ENCODE results near the gene SETBP1. TPM values are rescaled to one million over a fixed set of nuclear protein-coding genes. Genes with fewer than 3 reads are reported as not detected.

Gene SETBP1
- total and polyA plus RNA-seq, 2 of the 4 experiments (the other 2 are of a cell fraction) = 0.19 to 0.36 TPM

DNA sequence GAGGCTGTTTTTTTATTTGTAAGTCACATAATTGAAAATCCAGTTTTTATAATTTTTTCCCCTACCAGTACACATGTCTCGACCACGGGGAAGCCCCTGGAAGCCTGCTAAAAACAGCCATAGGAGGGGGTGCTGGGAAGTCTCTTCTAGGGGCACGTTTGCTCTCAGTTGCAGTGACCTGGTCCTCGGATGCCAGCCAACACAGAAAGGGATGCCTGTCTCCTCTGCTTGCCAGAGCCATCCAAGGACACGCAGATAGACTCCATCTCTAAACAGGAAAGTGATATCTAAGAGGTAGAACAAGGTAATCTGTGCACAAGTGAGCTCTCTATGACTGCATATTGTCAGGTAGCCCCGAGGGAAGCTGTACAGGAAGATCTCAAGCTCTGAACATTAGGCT, 255.8 kb downstream of the SETBP1 start:
- Histone ChIP-seq H3K27me3 (ENCODE audit: control insufficient read depth, insufficient read depth, low read length) (peaks cover 3% of the 10 kb centered on the region; the same call in 1 of the 2 replicates), H3K9ac (ENCODE audit: low read depth, low read length) (no peak overlapping the region), H2AK9ac (replicated peaks; ENCODE audit: low read depth, low read length, poor library complexity) (no peak overlapping the region), H2AK5ac (ENCODE audit: low read depth, low read length) (no peak overlapping the region), H3K4me2 (ENCODE audit: low read depth, low read length) (no peak overlapping the region), H4K5ac (ENCODE audit: low read depth, low read length) (no peak overlapping the region), H2BK20ac (ENCODE audit: low read depth, low read length) (no peak overlapping the region), H2BK120ac (ENCODE audit: low read depth, low read length) (no peak overlapping the region), H3K9me3 (ENCODE audit: control insufficient read depth, insufficient read depth, low read length) (no peaks in the 10 kb centered on the region), H3K9me1 (ENCODE audit: insufficient read depth, low read length) (no peaks in the 10 kb centered on the region), H3K79me1 (ENCODE audit: low read depth in 1 of 2, low read length in 2 of 2) (no peaks in the 10 kb centered on the region), H4K91ac (ENCODE audit: insufficient read depth, low read depth, low read length) (no peak overlapping the region), H3K4ac (ENCODE audit: low read depth, low read length) (no peak overlapping the region), H2AFZ (replicated peaks; ENCODE audit: low read length, poor library complexity) (no peak overlapping the region), H3K4me3 (ENCODE audit: insufficient read depth, low read depth, low read length) (no peak overlapping the region), H4K8ac (ENCODE audit: low read depth in 2 of 2, low read length in 2 of 2) (no peak overlapping the region), H3K56ac (ENCODE audit: extremely low read depth, insufficient read depth, low read length) (no peak overlapping the region), H3K27ac (ENCODE audit: insufficient read depth, low read length) (no peak overlapping the region), H2BK5ac (ENCODE audit: low read depth, low read length, poor library complexity, severe bottlenecking) (no peak overlapping the region), H3K23ac (ENCODE audit: low read depth, low read length) (no peak overlapping the region), H3K36me3 (ENCODE audit: control insufficient read depth, insufficient read depth, low read length) (no peaks in the 10 kb centered on the region), H2BK15ac (ENCODE audit: low read depth, low read length) (no peak overlapping the region), H4K20me1 (ENCODE audit: insufficient read depth, low read length) (no peaks in the 10 kb centered on the region), H3K18ac (ENCODE audit: low read depth, low read length) (no peak overlapping the region), H3K14ac (replicated peaks; ENCODE audit: low read depth, low read length) (no peak overlapping the region), H3K4me1 (ENCODE audit: control insufficient read depth, insufficient read depth, low read length) (no peaks in the 10 kb centered on the region)
- 83% methylated on average over 1 of the region's 6 CpGs; no CpG with 5 or more reads in 1 of the 2 experiments for WGBS, 2 experiments (ENCODE audit: extremely low coverage in 2 of 2, insufficient read length in 1 of 2)
- BruUV-seq (replicated peaks) = no TSS peak
- TF ChIP-seq POLR2A (IDR thresholded peaks at IDR 0.05; ENCODE audit: low read depth, low read length) (no peak), CEBPB (IDR thresholded peaks at IDR 0.05; ENCODE audit: low read depth, low read length) (no peak), CHD1 (IDR thresholded peaks at IDR 0.05; ENCODE audit: low read depth, low read length) (no peak), MAZ (IDR thresholded peaks at IDR 0.05; ENCODE audit: borderline replicate concordance, low read depth, low read length) (no peak), FOS (IDR thresholded peaks at IDR 0.05; ENCODE audit: low read depth, low read length) (no peak), SMC3 (IDR thresholded peaks at IDR 0.05; ENCODE audit: low read depth, low read length) (no peak), RCOR1 (IDR thresholded peaks at IDR 0.05; ENCODE audit: insufficient replicate concordance, low read length) (no peak), NFE2L2 (IDR thresholded peaks at IDR 0.05; ENCODE audit: low read depth, low read length) (no peak), MXI1 (IDR thresholded peaks at IDR 0.05; ENCODE audit: borderline replicate concordance, low read depth, low read length) (no peak), MAFK (IDR thresholded peaks at IDR 0.05; ENCODE audit: low read depth, low read length) (no peak), BHLHE40 (IDR thresholded peaks at IDR 0.05; ENCODE audit: low read depth, low read length) (no peak), RFX5 (IDR thresholded peaks at IDR 0.05; ENCODE audit: low read depth, low read length) (no peak)
- TF ChIP-seq, protein P1, sequence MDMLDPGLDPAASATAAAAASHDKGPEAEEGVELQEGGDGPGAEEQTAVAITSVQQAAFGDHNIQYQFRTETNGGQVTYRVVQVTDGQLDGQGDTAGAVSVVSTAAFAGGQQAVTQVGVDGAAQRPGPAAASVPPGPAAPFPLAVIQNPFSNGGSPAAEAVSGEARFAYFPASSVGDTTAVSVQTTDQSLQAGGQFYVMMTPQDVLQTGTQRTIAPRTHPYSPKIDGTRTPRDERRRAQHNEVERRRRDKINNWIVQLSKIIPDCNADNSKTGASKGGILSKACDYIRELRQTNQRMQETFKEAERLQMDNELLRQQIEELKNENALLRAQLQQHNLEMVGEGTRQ (IDR thresholded peaks at IDR 0.05; ENCODE audit: low read depth, low read length) = no peak
- TF ChIP-seq, protein P2, sequence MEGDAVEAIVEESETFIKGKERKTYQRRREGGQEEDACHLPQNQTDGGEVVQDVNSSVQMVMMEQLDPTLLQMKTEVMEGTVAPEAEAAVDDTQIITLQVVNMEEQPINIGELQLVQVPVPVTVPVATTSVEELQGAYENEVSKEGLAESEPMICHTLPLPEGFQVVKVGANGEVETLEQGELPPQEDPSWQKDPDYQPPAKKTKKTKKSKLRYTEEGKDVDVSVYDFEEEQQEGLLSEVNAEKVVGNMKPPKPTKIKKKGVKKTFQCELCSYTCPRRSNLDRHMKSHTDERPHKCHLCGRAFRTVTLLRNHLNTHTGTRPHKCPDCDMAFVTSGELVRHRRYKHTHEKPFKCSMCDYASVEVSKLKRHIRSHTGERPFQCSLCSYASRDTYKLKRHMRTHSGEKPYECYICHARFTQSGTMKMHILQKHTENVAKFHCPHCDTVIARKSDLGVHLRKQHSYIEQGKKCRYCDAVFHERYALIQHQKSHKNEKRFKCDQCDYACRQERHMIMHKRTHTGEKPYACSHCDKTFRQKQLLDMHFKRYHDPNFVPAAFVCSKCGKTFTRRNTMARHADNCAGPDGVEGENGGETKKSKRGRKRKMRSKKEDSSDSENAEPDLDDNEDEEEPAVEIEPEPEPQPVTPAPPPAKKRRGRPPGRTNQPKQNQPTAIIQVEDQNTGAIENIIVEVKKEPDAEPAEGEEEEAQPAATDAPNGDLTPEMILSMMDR (conservative IDR thresholded peaks at IDR 0.05; ENCODE audit: low read depth, low read length) = no peak
- POLR2A ChIA-PET (ENCODE audit: unreplicated experiment) = no interaction called here
- dilution Hi-C loops (cut with HindIII; ENCODE audit: low sequenced_read_pairs, unreplicated experiment) (no loop called here), intact Hi-C loops (cut with micrococcal nuclease) (no loop called here), in situ Hi-C loops (cut with MboI; ENCODE audit: low sequenced_read_pairs) (no loop called here)
- CTCF ChIA-PET = no interaction called here
- ATAC-seq (ENCODE audit: low read depth) (no peak), DNase-seq (no peak)

Measured in IMR-90 (cell line).